Endometrial microvascular endothelial cells (primary cell): ENCODE data around the gene NUP205. TPM values are rescaled to one million over a fixed set of nuclear protein-coding genes. Genes with fewer than 3 reads are reported as not detected.
"Not testable (repeated sequence)": the region's sequence is repeated elsewhere in the genome, so short reads cannot be mapped to it uniquely, and the experiment has no call there.

Experiments used
- in situ Hi-C: cut with HindIII; loops from 2 replicates; pipeline ENCODE4 v1.10.0; 2017; ENCODE audit warnings: low sequenced_read_pairs, low pct_unique_long_range_greater_than_20kb; ENCODE audit errors: inconsistent ontology term
- total RNA-seq: library from RNA; depleted of rRNA; stranded (reverse); fragments of >200 nt; gene quantifications from one replicate; pipeline ENCODE4 v1.2.3, GENCODE V29; 2015; ENCODE audit errors: inconsistent ontology term

The NUP205 gene
- total RNA-seq, 1 donor from 2014 or later, result 90.8 TPM

GRCh38 chr7:135661311-135662122, 103.8 kb downstream of the NUP205 start:
- in situ Hi-C loops, result no loop called here

- in situ Hi-C loops, result no loop called here
Measured at GRCh38 chr7:135662123-135662372, 104.3 kb downstream of the NUP205 start.

- in situ Hi-C loops, result no loop called here
Measured at GRCh38 chr7:135662373-135663114, 104.8 kb downstream of the NUP205 start, which contains the start of gene STMP1. Gene STMP1, plus strand, starts transcription at chr7:135662514.

GRCh38 chr7:135664046-135664589, 106.4 kb downstream of the NUP205 start:
- in situ Hi-C loops, result no loop called here

DNA sequence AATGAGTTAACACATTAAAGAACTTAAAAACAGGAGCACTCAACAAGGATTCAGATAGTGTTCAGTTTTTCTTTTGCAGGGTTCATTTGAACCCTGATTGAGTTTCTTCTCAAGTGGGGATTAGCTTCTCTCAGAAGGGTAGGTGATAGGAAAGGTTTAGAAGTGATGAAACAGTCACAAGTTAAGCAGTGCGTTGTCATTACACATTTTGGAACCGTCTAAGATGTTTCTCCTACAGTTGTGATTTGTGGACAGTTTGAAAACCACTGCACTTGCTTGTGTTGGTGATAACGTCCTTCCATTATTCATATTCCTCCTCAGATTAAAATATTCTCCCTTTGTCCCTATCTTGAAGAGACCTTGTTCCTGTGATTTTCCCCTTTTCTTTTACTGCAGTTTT, 107.3 kb downstream of the NUP205 start:
- in situ Hi-C loops, result no loop called here

DNA sequence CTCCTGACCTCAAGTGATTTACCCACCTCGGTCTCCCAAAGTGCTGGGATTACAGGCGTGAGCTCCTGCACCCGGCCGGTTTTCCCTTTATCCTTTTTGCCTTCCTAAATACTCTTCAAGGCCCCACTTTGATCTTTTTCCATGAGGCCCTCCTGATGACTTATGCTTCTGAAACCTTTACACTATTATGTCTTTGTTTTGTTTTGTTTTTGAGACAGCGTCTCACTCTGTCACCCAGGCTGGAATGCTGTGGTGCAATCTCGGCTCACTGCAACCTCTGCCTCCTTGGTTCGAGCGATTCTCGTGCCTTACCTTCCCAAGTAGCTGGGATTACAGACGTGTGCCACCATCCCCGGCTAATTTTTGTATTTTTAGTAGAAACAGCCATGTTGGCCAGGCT, 108.4 kb downstream of the NUP205 start:
- in situ Hi-C loops, result no loop called here

DNA sequence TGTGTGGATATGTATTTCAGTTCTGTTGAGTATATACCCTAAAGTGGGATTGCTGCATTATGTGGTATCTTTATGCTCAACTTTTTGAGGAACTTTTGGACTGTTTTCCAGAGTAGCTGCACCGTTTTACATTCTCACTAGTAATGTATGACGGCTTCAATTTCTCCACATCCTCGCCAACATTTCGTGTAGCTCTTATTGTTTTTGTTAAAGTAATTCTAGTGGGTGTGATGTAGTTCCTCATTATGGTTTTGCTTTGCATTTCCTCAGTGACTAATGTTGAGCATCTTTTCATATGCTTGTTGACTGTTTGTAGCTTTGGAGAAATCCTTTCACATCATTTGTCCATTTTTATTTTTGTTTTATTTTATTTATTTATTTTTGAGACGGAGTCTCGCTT, 109.1 kb downstream of the NUP205 start:
- in situ Hi-C loops, result no loop called here

DNA sequence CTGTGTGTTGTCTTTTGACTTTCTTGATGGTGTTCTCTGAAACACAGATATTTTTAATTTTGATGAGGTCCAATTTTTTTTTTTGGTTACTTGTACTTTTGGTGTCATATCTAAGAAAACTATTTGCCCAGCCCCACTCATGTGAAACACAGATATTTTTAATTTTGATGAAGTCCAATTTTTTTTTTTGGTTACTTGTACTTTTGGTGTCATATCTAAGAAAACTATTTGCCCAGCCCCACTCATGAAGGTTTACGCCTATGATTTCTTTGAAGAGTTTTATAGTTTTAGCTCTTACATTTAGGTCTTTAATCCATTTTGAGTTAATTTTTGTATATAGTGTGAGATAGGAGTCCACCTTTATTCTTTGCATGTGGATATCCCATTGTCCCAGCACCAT, 109.9 kb downstream of the NUP205 start:
- in situ Hi-C loops, result not testable (repeated sequence)

DNA sequence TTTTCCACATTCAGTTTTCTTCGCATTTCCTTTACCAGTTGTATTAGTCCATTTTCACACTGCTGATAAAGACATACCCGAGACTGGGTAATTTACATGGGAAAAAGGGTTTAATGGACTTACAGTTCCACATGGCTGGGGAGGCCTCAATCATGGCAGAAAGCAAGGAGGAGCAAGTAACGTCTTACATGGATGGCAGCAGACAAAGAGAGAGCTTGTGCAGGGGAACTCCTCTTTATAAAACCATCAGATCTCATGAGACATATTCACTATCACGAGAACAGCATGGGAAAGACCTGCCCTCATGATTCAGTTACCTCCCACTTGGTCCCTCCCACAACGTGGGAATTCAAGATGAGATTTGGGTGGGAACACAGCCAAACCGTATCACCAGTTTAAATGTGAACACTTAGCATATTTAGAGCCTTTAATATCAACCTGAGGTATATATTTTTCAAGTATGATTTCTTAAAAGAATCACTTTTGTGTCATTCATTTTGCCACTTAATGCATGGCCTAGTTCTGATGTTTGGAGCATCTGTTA, 111.2 kb downstream of the NUP205 start:
- in situ Hi-C loops, result not testable (repeated sequence)

DNA sequence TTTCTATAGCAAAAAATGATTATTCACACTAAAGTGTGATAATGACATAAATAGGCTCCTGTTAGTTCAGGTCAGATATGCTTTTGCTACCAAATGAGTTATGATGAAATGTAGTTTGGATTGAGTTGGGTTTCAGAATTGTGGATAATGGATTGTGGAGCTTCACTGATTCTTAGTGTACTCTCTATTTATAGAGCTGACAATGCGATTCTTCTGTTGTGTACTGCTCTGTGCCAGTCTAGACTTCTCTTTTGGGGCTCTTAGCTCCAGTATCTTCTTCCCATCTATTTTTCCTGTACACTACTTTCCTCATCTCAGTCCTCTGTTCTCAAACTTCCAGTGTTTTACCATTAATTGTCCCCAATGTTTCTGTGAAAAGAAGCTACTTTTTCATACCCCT, 112.1 kb downstream of the NUP205 start:
- in situ Hi-C loops, result no loop called here

- in situ Hi-C loops, result no loop called here
Measured at GRCh38 chr7:135670179-135670578, 112.5 kb downstream of the NUP205 start.

DNA sequence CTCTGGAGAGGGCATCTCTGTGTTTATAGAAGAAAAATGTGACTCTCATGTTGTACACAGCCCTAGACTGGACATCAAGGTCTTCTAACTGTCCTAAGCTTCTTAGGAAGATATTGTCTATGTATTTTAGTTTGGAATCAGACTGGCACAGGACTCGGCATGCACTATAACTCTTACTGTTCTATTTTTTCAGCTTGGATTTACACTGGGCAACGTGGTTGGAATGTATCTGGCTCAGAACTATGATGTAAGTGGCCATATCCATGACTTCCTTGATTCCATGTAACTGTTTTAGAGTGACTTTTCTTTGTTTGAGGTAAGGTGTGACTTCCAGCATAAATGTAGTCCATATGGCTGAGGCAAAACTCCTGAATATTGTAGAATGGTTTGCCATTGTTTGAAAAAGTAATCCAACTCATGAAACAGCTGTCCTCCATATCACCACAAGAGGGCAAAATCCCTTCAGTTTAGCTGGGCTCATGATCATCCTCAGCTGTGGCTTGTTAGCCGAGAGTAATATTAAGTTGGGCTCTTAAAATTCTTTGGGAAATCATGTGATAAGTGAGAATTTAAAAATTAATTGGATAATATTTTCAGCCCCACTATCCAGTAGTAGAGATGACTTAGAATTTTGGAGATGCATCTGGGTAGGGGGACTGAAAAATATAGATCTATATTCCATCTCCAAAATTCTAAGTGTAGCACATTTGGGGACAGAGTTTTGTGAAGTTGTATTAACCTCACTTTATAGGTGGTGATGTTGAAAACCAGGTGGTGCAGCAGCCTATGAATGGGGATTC, 115.0 kb downstream of the NUP205 start:
- in situ Hi-C loops, result no loop called here

- in situ Hi-C loops, result no loop called here
Measured at GRCh38 chr7:135673360-135673706, 115.6 kb downstream of the NUP205 start.

GRCh38 chr7:135678612-135679575, 121.2 kb downstream of the NUP205 start:
- in situ Hi-C loops, result no loop called here

DNA sequence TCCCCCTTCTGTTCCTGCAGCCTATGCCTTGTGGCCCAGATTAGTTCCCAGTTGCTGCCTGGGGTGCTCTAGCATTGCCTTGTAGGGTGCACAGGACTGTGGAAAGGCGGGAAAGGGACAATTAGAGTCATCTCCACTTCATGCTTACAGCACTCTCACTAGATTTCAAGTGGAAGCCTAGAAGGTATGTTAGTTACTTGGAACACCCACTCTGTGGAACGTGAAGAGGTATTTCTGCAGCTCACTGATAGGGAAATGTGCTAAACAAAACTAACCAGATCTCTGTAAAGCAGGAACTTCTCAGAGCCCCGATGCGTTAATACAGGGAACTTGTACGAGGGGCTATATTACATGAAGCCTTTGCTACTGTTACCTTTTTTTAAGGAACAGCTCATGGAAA, 124.0 kb downstream of the NUP205 start:
- in situ Hi-C loops, result no loop called here

- in situ Hi-C loops, result no loop called here
Measured at GRCh38 chr7:135682191-135682590, 124.5 kb downstream of the NUP205 start.

- in situ Hi-C loops, result no loop called here
Measured at GRCh38 chr7:135683609-135684008, 125.9 kb downstream of the NUP205 start.

DNA sequence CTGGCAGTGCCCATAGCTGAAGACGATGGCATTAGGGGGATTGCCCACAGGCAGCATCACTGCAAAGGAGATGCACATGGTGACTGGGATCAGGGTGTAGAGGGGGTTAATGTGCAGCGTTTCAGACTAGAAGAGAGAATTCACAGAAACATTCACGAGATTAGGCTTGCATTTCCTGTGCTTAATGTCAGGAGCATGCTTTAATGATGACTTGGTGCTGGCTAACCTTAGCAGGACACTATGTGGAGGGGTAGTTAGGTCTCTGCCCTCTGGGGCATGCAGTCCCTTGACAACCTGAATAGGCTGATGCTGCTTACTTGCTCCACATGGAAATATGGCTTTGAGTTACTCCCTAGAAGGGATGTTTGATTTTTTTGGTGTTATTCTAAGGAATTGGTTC, 126.4 kb downstream of the NUP205 start:
- in situ Hi-C loops, result no loop called here
